ENCODE results near the gene SNRNP70.
"Not testable (repeated sequence)": the region's sequence is repeated elsewhere in the genome, so short reads cannot be mapped to it uniquely, and the experiment has no call there.

SNRNP70 gene

GRCh38 chr19:49120325-49120683, 35.1 kb downstream of the SNRNP70 start:
- no peak overlapping the region for H3K27ac ChIP-seq (ENCODE audit: low read depth, low read length)

GRCh38 chr19:49120868-49121267, 35.6 kb downstream of the SNRNP70 start:
- Histone ChIP-seq H3K4me3 (ENCODE audit: low read depth in 1 of 5, low read length in 5 of 5) (no peak overlapping the region), H3K36me3 (ENCODE audit: control insufficient read depth in 5 of 5, insufficient read depth in 5 of 5, low read length in 5 of 5) (no peaks in the 10 kb centered on the region), H3K9ac (ENCODE audit: low read length in 5 of 5) (no peak overlapping the region), H3K9me3 (ENCODE audit: control insufficient read depth in 5 of 5, low read length in 5 of 5) (no peaks in the 10 kb centered on the region), H3K27ac (ENCODE audit: low read depth, low read length) (no peak overlapping the region), H3K4me1 (ENCODE audit: control insufficient read depth in 5 of 5, insufficient read depth in 5 of 5, low read length in 5 of 5) (peaks cover 4 to 33% (median 31%) of the 10 kb centered on the region in 5 donors), H3K27me3 (ENCODE audit: control insufficient read depth in 5 of 5, insufficient read depth in 4 of 5, low read length in 5 of 5) (peaks cover 0 to 5% (median 0%) of the 10 kb centered on the region in 5 donors)

More at GRCh38 chr19:49120325-49120683, 35.1 kb downstream of the SNRNP70 start:
- Histone ChIP-seq H3K36me3 (ENCODE audit: control insufficient read depth in 5 of 5, insufficient read depth in 5 of 5, low read length in 5 of 5) (no peaks in the 10 kb centered on the region), H3K9me3 (ENCODE audit: control insufficient read depth in 5 of 5, low read length in 5 of 5) (no peaks in the 10 kb centered on the region), H3K4me1 (ENCODE audit: control insufficient read depth in 5 of 5, insufficient read depth in 5 of 5, low read length in 5 of 5) (peaks cover 4 to 35% (median 33%) of the 10 kb centered on the region in 5 donors), H3K9ac (ENCODE audit: low read length in 5 of 5) (no peak overlapping the region), H3K27me3 (ENCODE audit: control insufficient read depth in 5 of 5, insufficient read depth in 4 of 5, low read length in 5 of 5) (peaks cover 0 to 5% (median 0%) of the 10 kb centered on the region in 5 donors), H3K4me3 (ENCODE audit: low read depth in 1 of 5, low read length in 5 of 5) (peak overlapping the region in 1 of 5 donors; percentile 52)

GRCh38 chr19:49121841-49122240, 36.6 kb downstream of the SNRNP70 start:
- H3K27me3 ChIP-seq (ENCODE audit: control insufficient read depth in 5 of 5, insufficient read depth in 4 of 5, low read length in 5 of 5); H3K4me3 ChIP-seq (ENCODE audit: low read depth in 1 of 5, low read length in 5 of 5); H3K36me3 ChIP-seq (ENCODE audit: control insufficient read depth in 5 of 5, insufficient read depth in 5 of 5, low read length in 5 of 5); H3K9ac ChIP-seq (ENCODE audit: low read length in 5 of 5); H3K27ac ChIP-seq (ENCODE audit: low read depth, low read length); H3K9me3 ChIP-seq (ENCODE audit: control insufficient read depth in 5 of 5, low read length in 5 of 5): not testable (repeated sequence)
- peaks cover 4 to 29% (median 26%) of the 10 kb centered on the region in 5 donors for H3K4me1 ChIP-seq (ENCODE audit: control insufficient read depth in 5 of 5, insufficient read depth in 5 of 5, low read length in 5 of 5)

- not testable (repeated sequence) for H3K36me3 ChIP-seq (ENCODE audit: control insufficient read depth in 5 of 5, insufficient read depth in 5 of 5, low read length in 5 of 5); H3K9me3 ChIP-seq (ENCODE audit: control insufficient read depth in 5 of 5, low read length in 5 of 5); H3K9ac ChIP-seq (ENCODE audit: low read length in 5 of 5); H3K4me3 ChIP-seq (ENCODE audit: low read depth in 1 of 5, low read length in 5 of 5); H3K27me3 ChIP-seq (ENCODE audit: control insufficient read depth in 5 of 5, insufficient read depth in 4 of 5, low read length in 5 of 5); H3K27ac ChIP-seq (ENCODE audit: low read depth, low read length)
- H3K4me1 ChIP-seq (ENCODE audit: control insufficient read depth in 5 of 5, insufficient read depth in 5 of 5, low read length in 5 of 5): peaks cover under 1 to 25% (median 23%) of the 10 kb centered on the region in 5 donors
These were observed 38.0 kb downstream of the SNRNP70 start for GRCh38 chr19:49123285-49123684.

- Histone ChIP-seq H3K9me3 (ENCODE audit: control insufficient read depth in 5 of 5, low read length in 5 of 5) (no peaks in the 10 kb centered on the region), H3K36me3 (ENCODE audit: control insufficient read depth in 5 of 5, insufficient read depth in 5 of 5, low read length in 5 of 5) (no peaks in the 10 kb centered on the region), H3K27me3 (ENCODE audit: control insufficient read depth in 5 of 5, insufficient read depth in 4 of 5, low read length in 5 of 5) (peaks cover 0 to 5% (median 4%) of the 10 kb centered on the region in 5 donors), H3K4me3 (ENCODE audit: low read depth in 1 of 5, low read length in 5 of 5) (no peak overlapping the region), H3K27ac (ENCODE audit: low read depth, low read length) (no peak overlapping the region), H3K9ac (ENCODE audit: low read length in 5 of 5) (no peak overlapping the region), H3K4me1 (ENCODE audit: control insufficient read depth in 5 of 5, insufficient read depth in 5 of 5, low read length in 5 of 5) (peaks cover 0 to 14% (median 13%) of the 10 kb centered on the region in 5 donors)
These were observed 39.9 kb downstream of the SNRNP70 start for GRCh38 chr19:49125025-49125731.

- peaks cover 0 to 12% (median 10%) of the 10 kb centered on the region in 5 donors for H3K4me1 ChIP-seq (ENCODE audit: control insufficient read depth in 5 of 5, insufficient read depth in 5 of 5, low read length in 5 of 5)
- no peak overlapping the region for H3K27ac ChIP-seq (ENCODE audit: low read depth, low read length)
- no peak overlapping the region for H3K4me3 ChIP-seq (ENCODE audit: low read depth in 1 of 5, low read length in 5 of 5)
- H3K27me3 ChIP-seq (ENCODE audit: control insufficient read depth in 5 of 5, insufficient read depth in 4 of 5, low read length in 5 of 5): peaks cover 0 to 5% (median 4%) of the 10 kb centered on the region in 5 donors
- no peaks in the 10 kb centered on the region for H3K9me3 ChIP-seq (ENCODE audit: control insufficient read depth in 5 of 5, low read length in 5 of 5)
- no peak overlapping the region for H3K9ac ChIP-seq (ENCODE audit: low read length in 5 of 5)
- no peaks in the 10 kb centered on the region for H3K36me3 ChIP-seq (ENCODE audit: control insufficient read depth in 5 of 5, insufficient read depth in 5 of 5, low read length in 5 of 5)
These were observed 41.3 kb downstream of the SNRNP70 start for GRCh38 chr19:49126575-49126974.

- not testable (repeated sequence) for H3K9me3 ChIP-seq (ENCODE audit: control insufficient read depth in 5 of 5, low read length in 5 of 5); H3K9ac ChIP-seq (ENCODE audit: low read length in 5 of 5); H3K4me3 ChIP-seq (ENCODE audit: low read depth in 1 of 5, low read length in 5 of 5); H3K27me3 ChIP-seq (ENCODE audit: control insufficient read depth in 5 of 5, insufficient read depth in 4 of 5, low read length in 5 of 5); H3K36me3 ChIP-seq (ENCODE audit: control insufficient read depth in 5 of 5, insufficient read depth in 5 of 5, low read length in 5 of 5); H3K27ac ChIP-seq (ENCODE audit: low read depth, low read length)
- H3K4me1 ChIP-seq (ENCODE audit: control insufficient read depth in 5 of 5, insufficient read depth in 5 of 5, low read length in 5 of 5): peaks cover 0 to 12% (median 10%) of the 10 kb centered on the region in 5 donors
These were observed 42.0 kb downstream of the SNRNP70 start for GRCh38 chr19:49127225-49127624.

- Histone ChIP-seq H3K9me3 (ENCODE audit: control insufficient read depth in 5 of 5, low read length in 5 of 5) (no peaks in the 10 kb centered on the region), H3K27me3 (ENCODE audit: control insufficient read depth in 5 of 5, insufficient read depth in 4 of 5, low read length in 5 of 5) (peaks cover 0 to 9% (median 6%) of the 10 kb centered on the region in 5 donors), H3K27ac (ENCODE audit: low read depth, low read length) (no peak overlapping the region), H3K36me3 (ENCODE audit: control insufficient read depth in 5 of 5, insufficient read depth in 5 of 5, low read length in 5 of 5) (no peaks in the 10 kb centered on the region), H3K9ac (ENCODE audit: low read length in 5 of 5) (no peak overlapping the region), H3K4me3 (ENCODE audit: low read depth in 1 of 5, low read length in 5 of 5) (peak overlapping the region; percentile 23 to 70 (median 44)), H3K4me1 (ENCODE audit: control insufficient read depth in 5 of 5, insufficient read depth in 5 of 5, low read length in 5 of 5) (peaks cover 0 to 12% (median 10%) of the 10 kb centered on the region in 5 donors)
These were observed 42.7 kb downstream of the SNRNP70 start for GRCh38 chr19:49127674-49128544.

- no peaks in the 10 kb centered on the region for H3K36me3 ChIP-seq (ENCODE audit: control insufficient read depth in 5 of 5, insufficient read depth in 5 of 5, low read length in 5 of 5)
These were observed 43.4 kb downstream of the SNRNP70 start for GRCh38 chr19:49128545-49129237.

More at GRCh38 chr19:49128545-49129237, 43.4 kb downstream of the SNRNP70 start:
- H3K4me1 ChIP-seq (ENCODE audit: control insufficient read depth in 5 of 5, insufficient read depth in 5 of 5, low read length in 5 of 5): peaks cover 0 to 17% (median 16%) of the 10 kb centered on the region in 5 donors
- H3K9me3 ChIP-seq (ENCODE audit: control insufficient read depth in 5 of 5, low read length in 5 of 5): no peaks in the 10 kb centered on the region
- peaks cover 0 to 13% (median 6%) of the 10 kb centered on the region in 5 donors for H3K27me3 ChIP-seq (ENCODE audit: control insufficient read depth in 5 of 5, insufficient read depth in 4 of 5, low read length in 5 of 5)
- no peak overlapping the region for H3K27ac ChIP-seq (ENCODE audit: low read depth, low read length)
- no peak overlapping the region for H3K9ac ChIP-seq (ENCODE audit: low read length in 5 of 5)
- H3K4me3 ChIP-seq (ENCODE audit: low read depth in 1 of 5, low read length in 5 of 5): peak overlapping the region in 2 of 5 donors; percentile 44 to 53
